Activated naive CD4-positive, alpha-beta T cell treated with anti-CD3 and anti-CD28 coated beads, Interleukin-2, amount 10 ng/mL, durations not matched to agents 7 days and 5 days (primary cell): ENCODE data around the gene IRS2.
"Not testable (repeated sequence)": the region's sequence is repeated elsewhere in the genome, so short reads cannot be mapped to it uniquely, and the experiment has no call there.

Experiments
- CTCF ChIA-PET: fragments of 350-600 bp; sonication (Branson Sonifier 250); formaldehyde crosslinking; loops from one replicate; lab custom pipeline; 2021; ENCODE audit warnings: antibody characterized with exemption; lab: Charles Lee
- DNase-seq: peaks from one replicate; pipeline ENCODE4 v3.0.0-alpha.2; 2020
- H3K27ac Mint-ChIP-seq: one replicate; pipeline ENCODE4 v1.8.0; 2021; ENCODE audit warnings: mild to moderate bottlenecking, moderate library complexity, mixed read lengths
- H3K27me3 Mint-ChIP-seq: one replicate; pipeline ENCODE4 v1.8.0; 2021; ENCODE audit warnings: mild to moderate bottlenecking, mixed read lengths
- H3K36me3 Mint-ChIP-seq: one replicate; pipeline ENCODE4 v1.8.0; 2021; ENCODE audit warnings: mixed read lengths
- H3K4me1 Mint-ChIP-seq: one replicate; pipeline ENCODE4 v1.8.0; 2021; ENCODE audit warnings: mixed read lengths
- H3K4me3 Mint-ChIP-seq: one replicate; pipeline ENCODE4 v1.8.0; 2021; ENCODE audit warnings: mild to moderate bottlenecking, moderate library complexity, mixed read lengths
- H3K9me3 Mint-ChIP-seq: one replicate; pipeline ENCODE4 v1.8.0; 2021; ENCODE audit warnings: mixed read lengths

Gene IRS2

DNA sequence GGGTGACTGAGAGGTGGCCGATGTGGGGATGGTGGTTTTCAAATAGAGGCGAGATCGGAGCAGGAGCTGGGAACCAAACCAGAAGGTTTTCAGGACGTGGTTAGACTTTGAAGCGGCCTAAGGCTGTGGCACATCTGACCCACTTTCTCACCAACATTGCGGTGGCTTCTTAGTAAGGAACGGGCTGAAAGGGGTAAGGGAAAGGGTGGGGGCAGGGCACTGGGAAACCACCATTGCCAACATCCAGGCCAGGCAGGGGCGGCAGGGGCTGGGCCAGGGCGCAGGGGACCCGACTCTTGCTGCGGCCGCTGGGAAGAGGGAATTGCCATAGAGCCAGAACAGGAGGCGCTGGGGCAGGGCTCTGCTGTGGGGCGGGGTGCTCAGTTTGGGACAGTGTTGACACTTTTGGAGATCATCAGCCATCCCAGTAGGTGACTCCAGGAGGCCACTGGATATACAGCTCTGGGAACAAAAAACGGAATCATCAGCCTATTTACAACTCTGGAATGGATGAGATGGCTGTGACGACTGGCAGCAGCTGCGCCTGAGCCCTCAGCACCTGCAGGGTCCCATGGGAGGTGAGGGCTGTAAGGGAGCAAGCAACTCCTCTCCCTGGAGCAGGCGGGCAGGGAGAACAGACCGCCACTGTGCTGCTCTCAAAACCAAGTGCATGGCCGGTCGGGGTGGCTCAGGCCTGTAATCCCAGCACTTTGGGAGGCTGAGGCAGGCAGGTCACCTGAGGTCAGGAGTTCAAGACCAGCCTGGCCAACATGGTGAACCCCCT lies 52.2 kb downstream of the IRS2 start:
- H3K4me3 Mint-ChIP-seq = no peak overlapping the region
- H3K27ac Mint-ChIP-seq = no peak overlapping the region
- peaks cover 6% of the 10 kb centered on the region for H3K4me1 Mint-ChIP-seq
- no peaks in the 10 kb centered on the region for H3K36me3 Mint-ChIP-seq
- no peak for DNase-seq
- peaks cover 5% of the 10 kb centered on the region for H3K9me3 Mint-ChIP-seq
- CTCF ChIA-PET = no interaction called here
- peaks cover 13% of the 10 kb centered on the region for H3K27me3 Mint-ChIP-seq

DNA sequence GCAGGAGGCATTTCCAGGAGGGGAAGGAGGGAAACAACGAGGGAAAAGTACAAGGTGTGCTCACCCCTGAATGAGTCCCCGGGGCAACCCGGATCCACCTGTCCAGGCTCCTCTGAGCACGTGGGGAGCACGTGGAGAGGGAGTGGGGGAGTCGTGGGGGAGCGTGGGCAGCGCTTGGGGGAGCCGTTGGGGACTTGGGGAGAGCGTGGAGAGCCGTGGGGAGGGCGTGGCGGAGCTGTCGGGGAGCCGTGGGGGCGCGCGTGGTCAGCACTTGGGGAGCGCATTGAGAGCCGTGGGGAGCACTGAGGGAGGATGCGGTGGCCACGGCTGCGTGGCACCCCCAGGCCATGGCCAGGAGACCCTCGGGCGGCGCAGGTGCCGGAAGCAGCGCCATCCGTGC lies 52.8 kb downstream of the IRS2 start:
- CTCF ChIA-PET = no interaction called here

DNA sequence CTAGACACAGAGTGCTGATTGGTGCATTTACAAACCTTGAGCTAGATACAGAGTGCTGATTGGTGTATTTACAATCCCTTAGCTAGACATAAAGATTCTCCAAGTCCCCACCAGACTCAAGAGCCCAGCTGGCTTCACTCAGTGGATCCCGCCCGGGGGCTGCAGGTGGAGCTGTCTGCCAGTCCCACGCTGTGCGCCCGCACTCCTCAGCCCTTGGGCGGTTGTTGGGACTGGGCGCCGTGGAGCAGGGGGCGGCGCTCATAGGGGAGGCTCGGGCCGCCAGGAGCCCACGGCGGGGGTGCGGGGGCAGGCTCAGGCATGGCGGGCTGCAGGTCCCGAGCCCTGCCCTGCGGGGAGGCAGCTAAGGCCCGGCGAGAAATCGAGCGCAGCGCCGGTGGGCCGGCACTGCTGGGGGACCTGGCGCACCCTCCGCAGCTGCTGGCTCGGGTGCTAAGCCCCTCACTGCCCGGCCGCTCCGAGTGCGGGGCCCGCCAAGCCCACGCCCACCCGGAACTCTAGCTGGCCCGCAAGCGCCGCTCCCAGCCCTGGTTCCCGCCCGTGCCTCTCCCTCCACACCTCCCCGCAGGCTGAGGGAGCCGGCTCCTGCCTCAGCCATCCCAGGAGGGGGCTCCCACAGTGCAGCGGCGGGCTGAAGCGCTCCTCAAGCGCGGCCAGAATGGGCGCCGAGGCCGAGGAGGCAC lies 53.8 kb downstream of the IRS2 start:
- H3K27ac Mint-ChIP-seq, DNase-seq, CTCF ChIA-PET, H3K36me3 Mint-ChIP-seq, H3K9me3 Mint-ChIP-seq, H3K4me1 Mint-ChIP-seq, H3K4me3 Mint-ChIP-seq: not testable (repeated sequence)
- H3K27me3 Mint-ChIP-seq = peaks cover 23% of the 10 kb centered on the region

More for the DNA sequence above, 52.8 kb downstream of the IRS2 start:
- Mint-ChIP-seq H3K36me3 (no peaks in the 10 kb centered on the region), H3K27me3 (peaks cover 16% of the 10 kb centered on the region), H3K4me1 (peaks cover 6% of the 10 kb centered on the region), H3K4me3 (no peak overlapping the region), H3K9me3 (peaks cover 5% of the 10 kb centered on the region), H3K27ac (no peak overlapping the region)
- no peak for DNase-seq

DNA sequence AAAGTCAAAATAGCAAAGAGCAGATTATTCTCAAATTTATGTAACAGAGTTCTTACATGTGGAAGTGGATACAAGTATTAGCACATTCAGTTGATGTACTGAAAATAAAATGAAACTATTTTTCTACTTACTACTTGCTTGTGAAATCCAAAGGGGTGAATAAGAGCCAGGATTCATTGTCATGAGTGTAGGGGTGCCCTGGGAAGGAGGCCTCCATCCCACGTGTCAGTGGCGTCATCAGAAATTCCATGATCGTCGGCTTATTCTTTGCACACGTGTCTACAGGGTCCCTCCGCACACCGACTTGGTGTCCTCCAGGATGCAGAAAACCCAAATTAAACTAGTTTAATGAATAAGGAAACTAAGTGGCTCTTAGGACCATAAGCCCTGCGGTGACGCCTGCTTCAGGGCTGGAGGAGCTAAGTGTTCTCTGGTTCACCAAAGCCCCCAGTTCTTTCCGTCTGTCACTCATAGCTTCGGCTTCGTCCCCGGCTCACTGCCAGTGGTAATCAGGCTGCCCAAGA lies 55.5 kb downstream of the IRS2 start:
- no peak for DNase-seq
- CTCF ChIA-PET = no interaction called here
- H3K4me3 Mint-ChIP-seq = no peak overlapping the region
- peaks cover 6% of the 10 kb centered on the region for H3K4me1 Mint-ChIP-seq
- H3K27me3 Mint-ChIP-seq = peaks cover 35% of the 10 kb centered on the region
- no peak overlapping the region for H3K27ac Mint-ChIP-seq
- H3K9me3 Mint-ChIP-seq = peaks cover 5% of the 10 kb centered on the region
- no peaks in the 10 kb centered on the region for H3K36me3 Mint-ChIP-seq

DNA sequence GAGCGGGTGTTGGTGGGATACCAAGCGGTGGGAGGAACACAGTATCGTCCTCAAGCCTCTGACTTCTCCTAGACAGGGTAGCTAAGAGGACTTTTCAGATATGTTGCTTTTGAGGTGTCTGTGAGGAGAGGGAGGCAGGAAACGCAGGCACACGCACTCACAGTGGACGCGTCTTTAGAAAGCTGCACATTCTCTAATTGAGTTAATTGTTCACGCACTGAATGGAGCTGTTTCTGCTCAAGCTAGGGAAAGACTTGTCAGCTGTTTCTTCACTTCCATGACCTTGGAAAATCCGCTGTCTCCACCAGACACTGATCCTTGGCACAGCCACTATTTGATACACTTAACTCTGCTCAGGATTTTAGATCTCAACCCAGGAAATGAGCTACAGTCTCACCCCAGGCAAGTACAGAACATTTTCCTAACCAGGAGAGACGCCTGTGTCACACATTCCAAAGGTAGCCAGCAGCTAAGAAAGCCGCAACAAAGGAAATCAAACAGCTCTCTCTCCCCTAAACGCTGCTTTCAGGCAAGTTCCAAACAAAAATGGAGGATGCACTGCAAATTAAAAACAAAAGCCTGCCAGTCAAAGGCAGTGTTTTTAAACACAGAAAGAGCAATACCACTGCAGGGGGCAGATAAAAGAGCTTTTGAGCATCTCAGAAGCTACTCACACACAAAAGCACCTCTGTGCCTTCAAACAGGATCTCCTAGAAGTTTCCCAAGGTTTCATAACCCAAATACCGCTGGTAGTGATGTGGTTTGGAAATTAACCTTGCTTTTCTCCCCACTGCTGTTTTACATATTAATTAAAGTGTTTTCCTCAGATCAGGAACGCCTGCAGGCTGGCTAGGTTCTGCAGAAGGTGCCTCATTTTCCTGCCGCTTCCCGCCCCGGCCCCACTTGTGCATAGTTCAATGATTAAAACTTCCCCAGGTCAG lies 57.3 kb downstream of the IRS2 start:
- Mint-ChIP-seq H3K36me3 (no peaks in the 10 kb centered on the region), H3K4me3 (no peak overlapping the region), H3K9me3 (peaks cover 5% of the 10 kb centered on the region), H3K4me1 (peaks cover 6% of the 10 kb centered on the region), H3K27me3 (peaks cover 43% of the 10 kb centered on the region), H3K27ac (no peak overlapping the region)
- CTCF ChIA-PET = no interaction called here
- no peak for DNase-seq

DNA sequence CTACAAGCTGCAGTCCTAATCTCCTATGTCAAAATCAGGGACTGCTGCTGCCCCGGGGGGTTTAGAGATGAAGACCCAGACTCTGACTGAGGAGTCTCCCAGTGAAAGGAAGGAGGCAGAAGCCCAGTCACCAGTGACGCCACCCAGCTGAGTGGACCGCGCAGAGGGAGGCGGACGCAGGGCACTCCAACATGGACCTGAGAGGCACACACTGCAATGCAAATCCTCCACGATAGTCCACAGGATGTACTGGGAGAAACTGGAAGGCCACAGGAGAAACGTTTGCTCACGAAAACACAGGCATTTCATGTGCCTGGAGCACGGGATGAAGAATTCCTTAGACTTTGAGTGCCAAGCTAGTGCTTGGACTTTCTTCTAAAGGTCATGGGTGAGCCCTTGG lies 58.3 kb downstream of the IRS2 start:
- peaks cover 43% of the 10 kb centered on the region for H3K27me3 Mint-ChIP-seq
- DNase-seq = no peak
- no peak overlapping the region for H3K4me3 Mint-ChIP-seq
- CTCF ChIA-PET = no interaction called here
- H3K36me3 Mint-ChIP-seq = no peaks in the 10 kb centered on the region
- H3K4me1 Mint-ChIP-seq = no peaks in the 10 kb centered on the region
- no peak overlapping the region for H3K27ac Mint-ChIP-seq
- peaks cover 3% of the 10 kb centered on the region for H3K9me3 Mint-ChIP-seq

DNA sequence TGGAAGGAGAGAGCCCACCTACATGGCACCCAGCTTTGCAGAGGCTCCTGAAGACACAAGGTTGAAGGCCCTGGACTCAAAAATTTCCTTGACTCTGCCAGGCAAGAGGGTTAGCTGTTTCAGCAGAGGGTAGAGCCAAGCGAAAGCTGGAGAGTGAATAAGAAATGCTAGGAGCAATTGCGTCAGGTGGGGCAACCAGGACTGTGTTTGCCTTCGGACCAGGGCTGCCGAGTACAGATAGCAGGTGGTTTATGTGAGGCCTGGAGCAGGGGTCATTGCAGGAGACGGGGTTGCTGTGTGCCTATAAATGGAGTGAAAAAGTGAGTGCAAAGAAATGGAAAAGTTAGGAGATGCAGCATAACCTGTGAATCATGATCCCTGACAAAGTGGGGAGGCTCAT lies 59.1 kb downstream of the IRS2 start:
- no peak for DNase-seq
- no peak overlapping the region for H3K4me3 Mint-ChIP-seq
- peaks cover 44% of the 10 kb centered on the region for H3K27me3 Mint-ChIP-seq
- H3K36me3 Mint-ChIP-seq = no peaks in the 10 kb centered on the region
- H3K9me3 Mint-ChIP-seq = peaks cover 3% of the 10 kb centered on the region
- CTCF ChIA-PET = no interaction called here
- H3K27ac Mint-ChIP-seq = no peak overlapping the region
- H3K4me1 Mint-ChIP-seq = no peaks in the 10 kb centered on the region

DNA sequence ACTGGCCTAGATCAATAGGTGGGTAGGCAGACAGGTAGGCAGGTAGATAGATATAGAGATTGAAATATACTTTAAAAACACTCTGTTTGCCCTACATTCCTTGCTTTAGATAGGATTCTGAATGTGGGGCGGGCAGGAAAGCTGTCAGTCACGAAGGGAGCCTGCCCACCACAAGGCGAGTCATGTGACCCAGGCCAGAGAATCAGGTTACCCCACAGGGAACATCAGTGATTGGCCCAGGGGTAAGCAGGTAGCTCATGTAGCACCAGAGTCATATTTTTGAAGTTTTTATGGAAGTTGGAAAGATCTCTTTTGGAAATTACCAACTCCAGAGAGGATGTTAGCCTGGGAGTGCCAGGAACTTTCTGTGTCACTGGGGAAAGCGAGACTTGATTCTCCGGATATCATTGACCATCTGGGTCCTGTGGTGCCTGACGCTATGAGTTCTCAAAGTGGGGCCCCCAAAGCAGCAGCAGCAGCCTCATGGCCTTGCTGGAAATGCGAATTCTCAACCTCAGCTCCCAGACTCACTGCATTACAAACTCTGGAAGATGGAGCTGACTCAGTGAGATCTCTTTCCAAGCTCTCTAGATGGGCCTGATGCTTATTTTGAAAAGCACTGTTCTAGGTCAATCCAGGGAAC lies 60.3 kb downstream of the IRS2 start:
- CTCF ChIA-PET = no interaction called here

DNA sequence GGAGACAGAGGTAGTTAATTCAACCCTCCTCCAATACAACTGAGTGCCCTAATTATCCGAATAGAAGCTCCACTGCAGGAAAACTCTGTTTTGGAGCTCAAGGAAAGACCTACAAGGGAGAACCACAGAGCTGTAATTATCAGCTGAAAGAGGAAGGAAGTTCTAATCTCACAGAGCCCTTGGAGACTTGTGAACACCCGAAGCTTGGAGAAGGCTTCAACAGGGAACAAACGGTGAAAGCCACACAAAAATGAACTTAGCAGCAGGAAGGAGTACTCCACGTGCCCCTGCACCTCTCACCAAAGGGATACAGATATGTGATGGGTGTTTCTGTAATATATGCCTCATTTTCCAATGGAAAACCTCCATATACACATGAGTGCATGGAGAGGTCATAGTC lies 61.1 kb downstream of the IRS2 start:
- CTCF ChIA-PET = no interaction called here
- Mint-ChIP-seq H3K4me1 (no peaks in the 10 kb centered on the region), H3K4me3 (no peak overlapping the region), H3K9me3 (no peaks in the 10 kb centered on the region), H3K27ac (no peak overlapping the region), H3K36me3 (no peaks in the 10 kb centered on the region), H3K27me3 (peaks cover 43% of the 10 kb centered on the region)
- DNase-seq = no peak

More for the DNA sequence above, 60.3 kb downstream of the IRS2 start:
- H3K27ac Mint-ChIP-seq = no peak overlapping the region
- peaks cover 44% of the 10 kb centered on the region for H3K27me3 Mint-ChIP-seq
- no peak for DNase-seq
- no peaks in the 10 kb centered on the region for H3K4me1 Mint-ChIP-seq
- H3K4me3 Mint-ChIP-seq = no peak overlapping the region
- no peaks in the 10 kb centered on the region for H3K36me3 Mint-ChIP-seq
- H3K9me3 Mint-ChIP-seq = no peaks in the 10 kb centered on the region

DNA sequence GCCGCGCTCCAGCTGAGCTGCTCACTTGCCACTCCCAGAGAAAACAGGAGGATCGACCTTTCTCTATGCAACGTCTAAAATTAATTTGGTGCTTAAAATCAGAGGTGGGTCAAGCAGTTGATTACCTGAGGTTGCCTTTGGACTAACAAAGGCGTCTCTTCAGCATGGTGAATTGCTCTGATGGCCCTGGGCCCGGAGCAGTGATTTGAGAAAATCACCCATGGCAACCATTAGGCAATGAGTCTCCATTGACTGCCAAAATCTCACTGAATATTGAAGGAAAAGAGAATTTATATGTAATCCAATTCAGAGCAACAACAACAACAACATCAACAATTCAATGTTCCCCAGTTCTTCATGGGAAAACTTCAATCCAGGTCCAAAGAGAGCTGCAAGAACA lies 61.8 kb downstream of the IRS2 start:
- no peak for DNase-seq
- peaks cover 44% of the 10 kb centered on the region for H3K27me3 Mint-ChIP-seq
- CTCF ChIA-PET = interaction anchor here (0.9 kb wide), 1 partner anchor 19 kb away, joined by 3 read pairs; no protein-coding TSS in a partner anchor

DNA sequence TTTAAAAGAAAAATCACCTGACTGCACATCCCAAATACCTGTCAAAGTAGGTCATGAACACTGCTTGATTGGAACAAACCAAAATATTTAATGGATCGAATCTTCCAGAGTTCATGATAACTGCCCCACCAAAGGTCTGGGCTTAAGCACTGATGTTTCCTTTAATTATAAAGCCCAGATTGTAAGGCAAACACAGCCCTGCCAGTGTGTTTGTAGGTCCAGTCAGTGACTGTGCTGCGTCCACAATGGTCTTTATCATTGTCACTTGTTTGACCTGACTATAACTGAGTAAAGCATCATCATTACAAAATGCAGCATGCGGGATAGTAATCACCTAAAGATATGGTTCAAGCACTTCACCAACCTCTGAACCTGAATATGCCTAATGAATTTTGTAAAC lies 63.3 kb downstream of the IRS2 start:
- Mint-ChIP-seq H3K4me1 (no peaks in the 10 kb centered on the region), H3K27me3 (peaks cover 39% of the 10 kb centered on the region), H3K9me3 (no peaks in the 10 kb centered on the region), H3K27ac (no peak overlapping the region), H3K4me3 (no peak overlapping the region), H3K36me3 (no peaks in the 10 kb centered on the region)
- CTCF ChIA-PET = no interaction called here
- DNase-seq = no peak

More for the DNA sequence above, 61.8 kb downstream of the IRS2 start:
- Mint-ChIP-seq H3K36me3 (no peaks in the 10 kb centered on the region), H3K4me1 (no peaks in the 10 kb centered on the region), H3K9me3 (no peaks in the 10 kb centered on the region), H3K27ac (no peak overlapping the region), H3K4me3 (no peak overlapping the region)

DNA sequence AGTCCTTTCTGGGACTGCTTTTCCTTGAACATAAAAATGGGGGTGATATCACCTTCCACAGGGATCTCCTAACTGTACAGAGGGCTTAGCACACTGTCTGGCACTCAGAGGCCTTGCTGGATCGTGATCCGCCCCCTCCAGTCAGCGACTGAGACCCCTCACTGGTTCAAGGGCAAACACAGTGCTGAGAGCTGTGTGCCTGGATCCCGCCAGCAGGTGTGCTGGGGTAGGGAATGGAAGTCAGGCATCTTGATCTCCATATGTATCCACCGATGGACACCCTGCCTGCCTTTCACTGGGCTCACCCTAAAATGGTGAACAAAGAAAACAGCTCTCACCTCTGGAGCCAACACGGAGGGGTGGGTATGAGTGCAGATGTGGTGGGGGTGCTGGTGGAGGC lies 64.3 kb downstream of the IRS2 start:
- no peaks in the 10 kb centered on the region for H3K36me3 Mint-ChIP-seq
- CTCF ChIA-PET = no interaction called here
- DNase-seq = no peak

DNA sequence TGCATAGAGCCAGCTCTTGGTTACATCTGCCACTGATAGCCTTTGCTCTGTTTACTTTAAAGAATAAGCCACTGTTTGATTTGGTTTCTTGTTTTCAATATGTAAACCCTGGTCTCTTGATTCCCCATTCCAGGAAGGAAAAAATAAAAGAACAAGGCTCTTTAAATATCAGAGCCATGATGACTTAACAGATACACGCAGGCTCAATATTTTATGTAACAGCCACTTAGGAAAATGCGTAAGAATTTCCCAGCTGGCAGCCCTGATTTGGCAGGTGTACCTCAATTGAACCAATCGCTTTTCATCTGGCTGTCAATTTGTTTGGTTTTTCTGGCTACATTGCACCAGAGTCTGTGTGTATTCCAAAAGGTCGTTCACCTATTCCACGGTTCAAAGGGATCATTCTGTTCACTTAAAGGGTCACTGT lies 65.6 kb downstream of the IRS2 start:
- no peak for DNase-seq
- H3K4me3 Mint-ChIP-seq = no peak overlapping the region
- peaks cover 31% of the 10 kb centered on the region for H3K27me3 Mint-ChIP-seq
- no peak overlapping the region for H3K27ac Mint-ChIP-seq
- CTCF ChIA-PET = interaction anchor here (1.2 kb wide), 1 partner anchor 111 kb away, joined by 3 read pairs; no protein-coding TSS in a partner anchor
- H3K4me1 Mint-ChIP-seq = no peaks in the 10 kb centered on the region
- no peaks in the 10 kb centered on the region for H3K36me3 Mint-ChIP-seq
- no peaks in the 10 kb centered on the region for H3K9me3 Mint-ChIP-seq

More for the DNA sequence above, 64.3 kb downstream of the IRS2 start:
- Mint-ChIP-seq H3K4me1 (no peaks in the 10 kb centered on the region), H3K27ac (no peak overlapping the region), H3K4me3 (no peak overlapping the region), H3K27me3 (peaks cover 38% of the 10 kb centered on the region), H3K9me3 (no peaks in the 10 kb centered on the region)
